GM10847 (cell line): ENCODE data around the gene SLC4A1AP.

ENCODE experiments used
- POLR2A ChIP-seq: IDR thresholded peaks from 2 replicates; pipeline ENCODE4 v1.6.1; 2011; ENCODE audit not compliant: insufficient read length; ENCODE audit errors: extremely low read depth

The SLC4A1AP gene

DNA sequence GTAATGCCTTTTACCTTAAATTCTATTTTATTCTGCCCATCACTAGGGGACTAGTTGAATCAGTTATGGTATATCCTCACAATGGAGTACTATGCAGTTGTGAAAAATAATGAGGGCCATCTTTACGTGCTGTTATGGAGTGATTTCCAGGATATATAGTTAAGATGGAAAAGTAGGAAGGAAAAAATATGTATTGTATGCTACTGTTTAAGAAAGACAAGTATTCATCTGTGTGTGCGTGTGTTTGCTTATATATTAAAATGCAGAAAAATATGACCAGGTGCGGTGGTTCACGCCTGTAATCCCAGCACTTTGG is 75.3 kb downstream of the SLC4A1AP start:
- no peak for TF ChIP-seq POLR2A

DNA sequence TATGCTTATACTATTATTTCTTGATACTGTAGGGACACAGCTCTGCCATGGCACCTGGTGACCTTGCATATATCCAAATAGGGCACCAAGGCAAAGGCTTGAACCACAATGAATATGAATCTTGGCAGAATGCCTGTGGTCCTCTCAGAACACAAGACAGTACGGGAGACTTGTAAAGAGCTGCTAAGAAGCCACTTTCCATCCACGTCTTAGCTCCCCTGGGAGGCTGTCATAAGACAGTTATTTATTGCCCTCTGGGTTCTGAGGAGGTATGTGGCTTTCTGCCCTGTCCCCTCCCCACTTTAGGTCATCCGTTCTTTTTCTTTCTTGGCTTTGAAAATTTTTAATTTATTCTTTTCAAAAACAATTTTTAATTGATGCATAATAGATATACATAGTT is 78.0 kb downstream of the SLC4A1AP start:
- TF ChIP-seq POLR2A = no peak

DNA sequence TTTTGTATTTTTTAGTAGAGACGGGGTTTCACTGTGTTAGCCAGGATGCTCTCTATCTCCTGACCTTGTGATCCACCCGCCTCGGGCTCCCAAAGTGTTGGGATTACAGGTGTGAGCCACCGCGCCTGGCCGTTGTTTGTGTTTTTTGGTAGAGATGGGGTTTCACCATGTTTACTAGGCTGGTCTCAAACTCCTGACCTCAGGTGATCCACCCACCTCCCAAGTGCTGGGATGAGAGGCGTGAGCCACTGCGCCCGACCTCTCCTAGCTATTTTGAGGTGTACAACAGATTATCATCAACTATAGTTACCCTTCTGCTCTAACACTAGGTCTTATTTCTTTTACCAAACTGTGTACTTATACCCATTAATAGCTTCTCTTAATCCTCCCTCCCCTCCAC is 78.9 kb downstream of the SLC4A1AP start:
- TF ChIP-seq POLR2A = no peak
